HG03175 (cell line): ENCODE data around the gene CKS1B.

Experiments used
- ATAC-seq: cut with Tn5 transposase; IDR thresholded peaks from one replicate; pipeline ENCODE4 v1.9.1; 2021; ENCODE audit warnings: mild to moderate bottlenecking, moderate library complexity; ENCODE audit not compliant: unreplicated experiment

The CKS1B gene

DNA sequence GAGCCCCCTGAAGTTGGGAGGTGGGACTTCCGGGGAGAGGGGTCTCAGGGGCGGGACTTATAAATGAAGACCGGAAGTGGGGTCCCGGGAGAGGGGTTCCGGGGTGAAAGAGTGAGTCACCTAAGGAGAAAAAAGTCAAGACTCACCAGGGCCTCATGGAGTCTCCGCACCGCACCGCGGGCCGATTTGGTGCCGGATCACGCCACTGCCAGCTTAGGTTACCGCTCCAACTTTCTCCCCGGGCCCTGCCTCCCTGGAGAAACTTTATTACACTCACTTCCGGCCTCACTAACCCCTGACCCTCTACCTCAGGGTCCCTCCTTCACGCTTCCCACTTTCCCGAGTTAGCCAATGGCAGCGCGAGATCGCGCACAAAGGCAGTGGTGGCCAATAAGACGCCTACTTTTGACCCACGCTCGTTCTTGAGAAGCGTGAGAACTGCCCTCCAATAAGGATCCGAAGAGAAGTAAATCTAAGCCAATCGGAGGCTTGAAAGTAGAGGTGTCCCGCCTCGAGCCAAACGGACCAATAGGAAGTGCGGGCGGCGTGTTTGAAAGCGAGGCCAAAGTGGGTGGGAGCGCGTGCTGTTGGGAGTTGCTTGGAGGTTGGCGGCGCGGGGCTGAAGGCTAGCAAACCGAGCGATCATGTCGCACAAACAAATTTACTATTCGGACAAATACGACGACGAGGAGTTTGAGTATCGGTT, at the start of gene CKS1B:
Gene CKS1B (plus strand): TSS at position 580 of the 706 bp plus-strand sequence. CDS start 65 bp downstream, at position 645.
- ATAC-seq: peak; percentile 80

DNA sequence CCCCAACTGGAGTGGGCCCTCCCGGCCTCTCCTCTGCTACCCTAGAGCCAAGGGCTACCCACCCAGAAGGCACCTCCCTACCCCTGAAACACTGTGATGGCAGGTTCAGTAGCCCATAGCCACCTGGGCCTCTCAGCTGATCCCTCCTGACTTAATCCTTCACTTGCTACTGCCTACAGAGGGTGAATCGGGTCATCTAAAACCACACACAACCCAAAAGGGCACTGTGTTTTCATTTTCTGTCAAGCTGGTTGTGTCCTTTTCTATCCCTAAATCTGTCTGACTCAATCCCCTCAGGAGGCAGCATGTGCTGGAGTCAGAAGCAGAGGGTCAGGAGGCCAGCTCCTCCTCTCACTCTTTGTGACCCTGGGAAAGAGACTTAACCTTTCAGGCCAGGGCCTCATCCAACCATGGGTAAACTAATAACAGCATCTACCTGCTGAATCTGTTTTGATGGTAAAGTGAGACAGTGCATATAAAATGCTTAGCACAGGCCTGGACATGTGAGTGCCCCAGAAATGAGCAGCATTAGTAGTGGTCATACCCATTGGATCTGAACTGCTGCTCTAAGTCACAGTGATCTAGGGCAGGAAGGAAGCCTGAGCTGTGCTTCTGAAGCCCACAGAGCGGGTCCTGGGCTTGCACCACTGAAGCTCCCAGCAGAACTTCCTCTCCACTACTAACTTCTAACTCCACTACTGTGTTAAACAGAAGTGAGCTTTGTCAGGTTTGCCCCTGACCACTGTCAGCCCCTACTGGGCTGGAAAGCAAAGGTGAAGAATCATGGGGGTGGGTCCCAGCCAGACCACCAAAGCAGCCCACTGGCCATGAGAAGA, 48.9 kb upstream of the CKS1B start:
- ATAC-seq: no peak

DNA sequence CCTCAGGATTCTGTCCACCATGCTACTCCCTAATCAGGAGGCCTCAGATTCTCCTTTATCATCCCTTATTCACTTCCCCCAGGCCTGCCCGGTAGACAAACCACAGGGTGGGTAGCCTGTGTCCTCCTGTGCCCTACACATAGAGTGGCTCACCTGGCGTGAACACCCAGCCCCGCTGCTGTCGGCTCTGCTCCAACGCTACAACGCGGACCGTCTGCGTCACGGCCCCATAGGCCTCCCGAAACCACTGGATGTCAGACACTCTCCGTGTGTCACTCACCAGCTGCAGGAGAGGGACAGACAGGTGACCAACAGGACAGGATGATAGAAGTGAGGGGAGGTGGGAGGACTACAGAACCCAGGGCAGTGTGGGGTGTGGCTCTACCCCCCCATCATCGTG, 48.3 kb upstream of the CKS1B start:
- no peak for ATAC-seq

DNA sequence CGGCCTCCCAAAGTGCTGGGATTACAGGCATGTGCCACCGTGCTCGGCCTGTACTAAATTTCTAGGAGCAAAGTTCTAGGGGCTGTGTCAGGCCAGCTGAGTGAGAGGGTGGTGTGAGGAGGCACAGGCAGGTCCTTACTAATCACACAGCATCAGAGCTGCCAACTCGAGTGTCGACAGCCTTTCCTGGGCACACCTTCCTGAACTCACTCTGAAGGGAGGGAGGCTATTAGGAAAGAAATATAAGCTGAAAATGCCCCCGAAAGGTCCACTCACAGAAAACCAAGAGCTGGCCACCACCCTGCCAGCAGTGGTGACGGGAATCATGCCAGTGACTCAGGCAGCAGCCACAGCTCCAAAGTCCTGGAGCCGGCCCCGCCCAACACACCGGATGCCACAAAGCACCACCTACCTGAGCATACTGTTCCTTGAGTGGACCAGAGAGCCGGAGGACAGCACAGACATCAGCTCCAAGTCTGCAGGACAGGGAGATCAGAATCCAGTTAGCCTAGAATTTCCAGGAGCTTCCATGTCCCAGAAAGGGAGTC, 42.5 kb upstream of the CKS1B start:
- ATAC-seq: no peak

DNA sequence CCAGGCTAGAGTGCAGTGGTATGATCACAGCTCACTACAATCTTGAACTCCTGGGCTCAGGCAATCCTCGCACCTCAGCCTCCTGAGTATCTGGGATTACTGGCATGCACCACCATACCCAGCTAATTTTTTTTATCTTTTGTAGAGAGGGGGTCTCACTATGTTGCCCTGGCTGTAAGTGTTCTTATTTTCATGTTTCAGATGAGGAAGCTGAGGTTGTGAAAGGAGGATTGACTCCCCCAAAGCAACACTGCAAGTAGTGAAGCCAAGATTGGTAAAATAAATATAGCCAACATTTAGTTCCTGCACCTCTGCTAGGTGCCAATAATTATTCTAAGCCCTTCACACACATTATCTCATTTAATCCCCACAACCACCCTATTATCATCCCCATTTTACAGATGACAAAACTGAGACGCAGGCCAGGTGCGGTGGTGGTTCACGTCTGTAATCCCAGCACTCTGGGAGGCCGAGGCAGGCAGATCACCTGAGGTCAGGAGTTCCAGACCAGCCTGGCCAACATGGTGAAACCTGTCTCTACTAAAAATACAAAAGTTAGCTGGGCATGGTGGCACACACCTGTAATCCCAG, 40.0 kb upstream of the CKS1B start:
- no peak for ATAC-seq

DNA sequence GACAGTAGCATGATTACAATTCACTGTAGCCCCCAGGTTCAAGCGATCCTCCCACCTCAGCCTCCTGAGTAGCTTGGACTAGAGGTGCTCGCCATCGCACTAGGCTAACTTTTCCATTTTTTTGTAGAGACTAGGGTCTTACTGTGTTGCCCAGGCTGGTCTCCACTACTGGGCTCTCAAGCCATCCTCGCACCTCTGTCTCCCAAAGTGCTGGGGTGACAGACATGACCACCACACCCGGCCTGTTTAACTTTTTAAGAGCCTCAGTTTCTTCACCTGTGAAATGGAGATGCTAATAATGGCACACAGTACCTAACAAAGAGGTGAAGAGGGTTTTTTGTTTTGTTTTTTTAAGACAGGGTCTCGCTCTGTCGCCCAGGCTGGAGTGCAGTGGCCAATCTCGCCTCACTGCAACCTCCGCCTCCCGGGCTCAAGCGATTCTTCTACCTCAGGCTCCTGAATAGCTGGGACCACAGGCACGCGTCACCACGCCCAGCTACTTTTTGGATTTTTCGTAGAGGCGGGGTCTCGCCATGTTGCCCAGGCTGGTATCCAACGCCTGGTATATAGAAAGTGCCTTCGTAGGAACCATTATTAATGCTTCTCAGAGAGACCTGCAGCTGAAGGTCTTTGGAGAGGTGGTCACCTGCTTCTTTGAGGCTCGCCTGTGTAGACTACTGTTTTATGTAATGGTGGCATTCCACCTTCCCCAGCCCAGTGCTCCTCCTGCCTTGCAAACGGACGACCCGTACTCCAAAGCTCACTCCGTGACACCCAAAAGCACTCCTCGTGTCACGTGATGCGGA, 38.5 kb upstream of the CKS1B start:
- ATAC-seq: no peak

DNA sequence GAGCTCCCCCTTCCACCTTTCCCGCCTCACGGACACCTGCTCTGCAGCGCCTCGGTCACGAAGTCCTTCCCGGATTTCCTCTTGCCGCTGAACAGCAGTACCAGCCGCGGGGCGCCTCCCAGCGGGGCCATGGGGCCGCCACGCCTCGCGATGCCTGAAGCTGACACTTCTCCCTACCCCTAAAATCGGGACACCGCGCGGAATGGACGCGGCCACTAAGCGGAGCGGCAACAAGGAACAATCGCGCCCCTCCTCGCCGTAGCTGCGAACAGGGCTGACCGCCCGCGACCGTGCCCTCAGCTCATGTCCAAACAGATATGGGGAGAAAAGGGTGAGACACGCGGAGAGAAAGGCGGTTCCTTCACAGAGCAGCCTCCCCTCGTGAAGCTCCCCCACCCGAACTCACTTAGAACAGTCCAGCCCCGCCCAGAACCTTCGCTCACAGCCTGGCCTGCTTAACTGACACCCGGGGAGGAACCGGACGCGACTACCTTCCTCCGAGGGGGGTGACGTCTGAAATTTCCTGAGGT, 37.9 kb upstream of the CKS1B start, which contains the start of gene PMVK:
Gene PMVK (minus strand): TSS at position 165 of the 530 bp plus-strand sequence. CDS start 34 bp downstream, at position 131.
- ATAC-seq: peak; percentile 82

DNA sequence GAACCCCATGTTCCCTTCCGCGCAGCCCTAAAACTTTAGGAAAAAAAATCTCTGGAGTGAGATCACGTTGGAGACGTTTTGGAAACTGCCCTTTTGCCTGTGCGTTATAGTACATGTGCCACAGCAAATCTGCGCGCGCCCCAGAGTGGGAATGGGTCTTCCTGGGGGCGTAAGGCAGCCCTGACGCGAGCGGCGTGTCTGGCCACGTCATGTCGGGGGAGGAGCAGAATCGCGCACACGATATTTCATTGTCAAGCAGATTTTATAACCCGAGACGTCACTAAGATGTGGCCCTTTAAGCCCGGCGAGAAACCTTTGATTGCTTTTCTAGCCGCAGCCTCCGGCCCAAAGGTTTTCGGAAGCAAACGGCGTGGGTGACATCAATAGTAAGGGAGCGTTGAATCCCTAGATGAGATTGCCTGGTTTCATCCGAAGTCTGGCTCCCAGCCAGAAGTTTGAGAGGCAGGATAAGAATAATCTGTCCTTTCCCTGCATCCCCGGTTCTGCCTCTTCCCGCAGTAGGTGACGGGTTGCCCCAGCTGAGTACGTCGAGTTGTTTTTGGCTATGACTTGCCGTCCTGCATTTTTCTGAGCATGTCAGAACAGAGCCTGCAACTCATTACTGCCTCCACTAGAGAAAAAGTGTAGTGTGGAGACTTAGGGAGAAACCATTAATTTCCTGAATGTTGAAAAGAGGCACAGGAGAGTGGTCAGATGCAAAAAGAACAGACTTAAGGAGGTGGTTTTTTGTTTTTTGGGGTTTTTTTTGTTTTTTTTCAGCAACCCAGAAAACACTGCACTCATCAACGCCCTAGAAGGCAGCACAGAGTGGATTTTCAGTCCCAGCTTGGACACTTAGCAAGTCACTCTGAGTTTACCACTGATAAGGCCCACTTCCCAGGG, 37.1 kb upstream of the CKS1B start:
- peak; percentile 65 for ATAC-seq

DNA sequence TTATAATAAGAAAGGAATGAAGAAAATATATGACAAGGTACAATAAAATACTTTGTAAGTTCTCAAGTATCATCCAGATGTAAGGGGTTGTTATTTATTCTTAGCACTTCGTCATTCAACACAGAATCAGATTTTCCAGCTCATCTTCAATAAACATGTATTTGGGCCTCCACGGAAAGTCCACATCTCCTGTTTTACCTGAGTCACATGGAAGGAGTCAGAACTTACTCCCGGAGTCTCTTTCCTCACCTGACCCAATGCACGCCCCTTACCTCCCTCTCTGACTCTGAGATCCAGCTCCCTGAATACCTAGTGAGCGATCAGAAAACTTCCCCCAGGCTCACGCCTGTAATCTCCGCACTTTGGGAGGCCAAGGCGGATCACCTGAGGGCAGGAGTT, 36.5 kb upstream of the CKS1B start:
- ATAC-seq: no peak

DNA sequence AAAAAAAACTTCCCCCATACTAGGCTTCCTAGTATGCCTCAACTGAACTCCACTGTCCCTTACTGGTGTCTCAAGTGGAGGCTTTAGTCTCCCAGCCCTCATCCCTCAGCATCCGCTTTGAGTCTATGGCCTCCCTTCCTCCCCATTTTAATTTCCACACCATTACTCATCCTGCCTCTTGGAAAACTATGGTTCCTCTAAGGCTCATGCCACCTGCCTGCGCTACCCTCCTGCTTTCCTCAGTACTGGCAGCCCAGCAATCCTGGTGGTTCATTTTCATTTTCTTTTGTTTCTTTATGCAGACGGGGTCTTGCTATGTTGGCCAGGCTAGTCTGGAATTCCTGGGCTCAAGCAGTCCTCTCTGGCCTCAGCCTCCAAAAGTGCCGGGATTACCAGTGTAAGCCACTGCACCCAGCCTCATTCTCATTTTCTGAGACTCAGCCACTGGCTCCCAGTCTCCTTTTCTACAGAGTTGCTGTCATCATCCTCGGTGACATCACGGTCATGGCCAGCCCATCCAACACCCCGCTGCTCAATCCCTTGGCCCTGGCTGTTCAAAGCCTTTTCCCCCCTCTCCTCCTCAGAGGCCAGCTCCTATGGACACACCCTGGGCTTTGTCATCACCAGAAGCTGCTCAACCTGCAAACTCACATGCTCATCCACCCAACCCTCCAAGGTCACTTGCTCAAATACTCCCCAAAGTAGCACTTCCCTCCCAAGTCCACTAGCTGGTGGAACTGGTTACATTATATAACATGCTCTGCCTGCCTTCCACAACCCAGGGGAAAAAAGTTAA, 35.7 kb upstream of the CKS1B start:
- no peak for ATAC-seq

DNA sequence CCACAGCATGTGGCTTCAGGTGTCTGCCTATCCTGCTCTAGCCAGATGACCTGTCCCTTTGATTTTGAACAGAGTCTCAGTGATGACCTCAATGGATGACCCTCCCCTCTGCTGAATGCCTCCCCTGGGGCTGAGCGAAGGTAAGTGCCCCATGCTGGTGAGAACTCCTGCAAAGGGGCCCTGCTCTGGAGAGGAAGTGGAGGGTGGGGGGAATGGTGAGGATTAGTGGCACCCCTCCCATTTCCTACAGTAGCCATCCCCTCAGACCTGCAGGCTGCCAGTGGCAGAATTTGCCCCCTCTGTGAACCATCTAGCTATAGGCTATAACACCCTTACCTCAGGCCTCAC, 34.3 kb upstream of the CKS1B start:
- ATAC-seq: no peak

DNA sequence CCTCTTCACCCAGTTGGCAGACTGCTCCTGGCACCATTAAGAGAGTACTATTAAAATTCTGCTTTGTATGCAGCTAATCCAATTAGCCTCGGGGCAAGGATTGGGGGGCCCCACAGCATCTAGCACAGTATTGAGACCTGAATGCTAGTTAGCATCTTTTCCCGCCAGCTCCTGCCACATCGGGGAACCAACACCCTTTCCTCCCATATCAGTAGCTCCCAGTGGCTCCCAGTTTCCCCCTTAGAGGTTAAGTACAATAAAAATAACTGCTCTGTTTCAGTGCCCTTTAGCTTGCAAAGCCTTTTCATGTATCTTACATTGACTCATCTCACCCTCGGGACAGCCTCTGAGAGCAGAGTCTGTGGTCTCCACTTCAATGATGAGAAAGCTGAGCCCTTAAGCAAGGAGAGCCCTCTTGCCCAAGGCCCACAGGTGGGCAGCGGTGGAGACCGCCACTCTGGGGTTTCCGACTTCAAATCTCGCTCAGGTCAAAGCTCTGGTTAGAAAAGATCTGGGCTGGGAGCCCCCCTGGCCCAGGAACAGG, 33.8 kb upstream of the CKS1B start:
- no peak for ATAC-seq

DNA sequence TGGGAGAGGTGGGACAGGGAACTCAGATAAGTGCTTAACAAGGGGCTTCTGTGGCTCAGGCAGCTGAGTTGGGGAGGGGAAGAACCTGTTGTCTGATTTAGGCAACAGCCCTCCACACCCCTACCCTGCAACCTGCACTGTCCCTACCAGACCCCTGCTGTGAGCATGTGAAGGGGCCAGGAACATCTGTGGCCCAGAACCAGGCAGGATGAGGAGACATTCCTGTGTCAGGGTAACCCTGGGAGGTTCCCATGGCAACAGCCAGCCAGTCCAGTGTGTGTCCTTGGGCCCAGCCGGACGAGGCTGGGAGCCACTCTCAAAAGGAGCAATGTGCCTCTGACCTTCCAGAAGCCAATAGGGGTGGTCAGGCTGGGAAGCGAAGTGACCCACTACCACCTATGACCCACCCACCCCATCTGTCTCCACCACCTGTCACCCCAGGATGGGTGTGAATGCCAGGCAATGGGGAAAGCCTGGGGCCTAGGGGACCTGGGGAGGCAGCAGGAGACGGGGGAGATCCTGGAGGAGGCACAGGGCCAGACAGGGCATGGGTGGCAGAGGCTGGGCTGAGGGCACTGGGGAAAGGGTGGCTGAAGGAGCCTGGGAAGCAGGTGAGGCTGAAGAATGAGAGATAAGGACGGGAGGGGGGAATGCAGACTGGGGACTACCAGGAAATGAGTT, 33.0 kb upstream of the CKS1B start:
- ATAC-seq: no peak

DNA sequence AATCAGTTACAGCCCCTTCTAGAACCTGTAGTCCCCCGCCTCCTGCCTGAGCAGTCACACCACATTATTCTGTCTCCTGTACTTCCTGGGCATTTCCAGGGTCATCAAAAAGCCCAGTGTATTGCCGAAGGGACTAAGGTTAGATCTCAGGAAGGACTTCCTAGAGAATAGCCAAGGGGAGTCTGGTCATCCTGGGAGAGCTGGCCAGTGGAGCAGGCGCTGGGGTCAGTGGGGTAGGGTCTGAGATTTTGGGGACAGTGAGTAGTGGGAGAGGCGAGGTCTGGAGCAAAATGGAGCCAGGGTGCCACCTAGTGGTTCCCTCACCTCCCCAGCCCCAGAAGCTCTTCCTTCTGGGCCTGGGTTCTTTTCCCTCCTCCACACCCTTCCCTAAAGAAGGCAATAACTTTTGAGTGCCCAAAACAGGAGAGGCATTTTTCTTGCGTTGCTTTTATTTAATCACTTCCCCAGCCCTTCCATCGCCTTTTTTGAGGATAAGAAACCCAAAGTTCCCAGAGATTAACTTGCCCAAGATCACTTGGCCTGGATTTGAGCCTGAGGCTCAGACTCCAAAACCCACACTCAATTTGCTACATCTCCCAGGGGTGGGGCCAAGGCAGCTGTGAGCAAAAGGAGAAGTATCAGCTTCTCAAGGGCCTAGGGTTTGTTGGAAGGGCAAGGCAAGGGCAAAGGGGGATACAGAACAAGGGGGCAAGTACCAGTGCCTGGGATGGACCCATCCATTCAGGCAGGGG, 30.7 kb upstream of the CKS1B start:
- no peak for ATAC-seq

DNA sequence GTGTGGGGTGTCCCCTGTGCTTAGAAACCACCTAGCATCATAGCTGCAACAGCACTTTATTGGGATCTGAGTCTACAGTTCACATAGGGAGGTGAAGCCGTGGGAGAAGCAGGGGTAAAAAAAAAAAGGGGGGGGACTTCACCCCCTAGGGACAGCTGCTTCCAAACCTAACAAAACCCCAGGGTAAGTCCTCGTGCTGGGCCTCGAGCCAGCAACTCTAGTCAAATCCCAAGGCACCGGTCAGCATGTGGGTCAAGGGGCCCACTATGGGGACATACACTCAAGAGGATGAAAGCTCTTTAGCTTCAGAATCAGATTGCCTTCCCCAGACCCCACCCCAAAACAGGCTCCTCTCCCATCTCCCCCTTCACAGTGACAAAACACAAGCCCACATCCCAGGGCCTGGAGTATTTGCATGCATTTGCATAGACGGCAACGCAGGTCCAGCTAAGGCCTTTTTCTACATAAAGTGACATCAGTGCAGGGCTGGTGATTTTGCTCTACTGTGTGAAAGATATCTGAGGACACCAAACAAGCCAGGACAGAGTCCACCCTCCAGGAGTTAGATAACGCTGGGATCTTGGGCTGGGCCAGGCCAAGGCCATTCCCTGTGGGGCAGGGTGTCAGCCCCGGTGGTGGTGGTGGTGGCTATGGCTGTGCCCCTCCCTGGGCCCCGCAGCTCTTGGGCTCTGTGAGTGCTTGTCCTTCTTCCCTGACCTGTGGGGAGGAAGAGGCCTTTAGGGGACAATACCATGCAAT, 29.9 kb upstream of the CKS1B start:
- no peak for ATAC-seq

DNA sequence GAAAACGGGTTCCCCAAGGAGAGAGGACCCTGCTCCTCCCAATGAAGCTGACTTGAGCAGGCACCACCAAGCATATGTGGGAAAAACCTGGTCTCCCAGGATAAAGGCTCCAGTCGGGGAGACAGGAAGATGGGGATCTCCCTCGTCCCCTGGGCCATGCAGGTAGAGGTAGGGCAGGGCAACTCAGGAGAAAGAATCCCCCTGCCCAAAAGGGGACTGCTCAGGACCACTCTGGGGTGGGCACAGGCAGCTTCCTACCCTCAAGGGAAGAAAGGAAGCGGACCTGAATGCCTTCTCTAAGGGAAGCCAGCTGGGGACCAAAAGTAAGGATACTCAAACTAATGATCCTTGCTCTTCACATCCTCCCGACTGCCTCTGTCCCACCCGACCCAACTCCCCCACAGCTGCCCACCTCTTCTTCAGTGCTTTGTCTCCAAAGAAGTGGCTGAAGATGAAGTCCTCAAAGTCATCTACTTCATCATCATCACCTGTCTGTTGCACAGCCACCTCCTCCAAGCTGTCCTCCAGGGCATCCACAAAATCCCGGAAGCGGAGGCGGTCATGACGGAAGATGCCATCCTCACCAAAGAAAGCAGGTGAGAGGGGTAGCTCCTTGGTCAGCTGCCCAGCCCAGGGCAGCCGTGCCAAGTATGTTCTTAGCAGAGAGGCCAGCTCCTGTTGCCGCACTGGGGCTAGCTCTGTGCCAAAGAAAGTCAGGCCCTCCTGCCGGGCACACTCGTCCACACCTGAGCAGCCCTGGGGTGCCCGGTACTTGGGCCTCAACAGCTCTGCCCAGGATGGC, 29.1 kb upstream of the CKS1B start:
- ATAC-seq: no peak
